IPS-18c (cell line): ENCODE results near the gene CREB1.

Source experiments
- H3K4me3 ChIP-seq: 2 replicates; pipeline ENCODE4 v1.7.0; 2013; ENCODE audit warnings: low read depth, mild to moderate bottlenecking, low read length, moderate library complexity; ENCODE audit not compliant: insufficient read depth
- H3K9me3 ChIP-seq: one replicate; pipeline ENCODE4 v1.6.1; 2013; ENCODE audit warnings: mild to moderate bottlenecking, low read length, moderate library complexity; ENCODE audit not compliant: control insufficient read depth, insufficient read depth

CREB1 gene

DNA sequence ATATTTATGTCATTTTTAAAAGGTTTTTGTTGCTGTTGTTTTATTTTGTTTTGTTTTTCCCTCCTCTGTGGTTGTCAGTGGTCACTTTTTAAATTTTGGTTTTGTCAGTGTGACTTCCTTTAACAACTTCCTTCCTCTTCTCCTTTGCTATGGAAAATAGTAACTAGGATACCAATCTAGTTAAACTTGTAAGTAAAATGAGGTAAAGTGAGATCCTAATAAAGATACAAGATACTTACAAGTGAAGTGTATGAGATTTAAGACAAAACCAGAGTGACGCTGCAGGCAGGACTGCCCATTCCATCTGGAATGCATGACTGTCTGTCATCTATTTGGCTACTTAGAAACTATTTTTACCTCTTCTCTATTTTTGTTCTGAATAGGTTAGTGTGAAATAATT lies 30.6 kb upstream of the CREB1 start:
- no peak overlapping the region for H3K4me3 ChIP-seq

DNA sequence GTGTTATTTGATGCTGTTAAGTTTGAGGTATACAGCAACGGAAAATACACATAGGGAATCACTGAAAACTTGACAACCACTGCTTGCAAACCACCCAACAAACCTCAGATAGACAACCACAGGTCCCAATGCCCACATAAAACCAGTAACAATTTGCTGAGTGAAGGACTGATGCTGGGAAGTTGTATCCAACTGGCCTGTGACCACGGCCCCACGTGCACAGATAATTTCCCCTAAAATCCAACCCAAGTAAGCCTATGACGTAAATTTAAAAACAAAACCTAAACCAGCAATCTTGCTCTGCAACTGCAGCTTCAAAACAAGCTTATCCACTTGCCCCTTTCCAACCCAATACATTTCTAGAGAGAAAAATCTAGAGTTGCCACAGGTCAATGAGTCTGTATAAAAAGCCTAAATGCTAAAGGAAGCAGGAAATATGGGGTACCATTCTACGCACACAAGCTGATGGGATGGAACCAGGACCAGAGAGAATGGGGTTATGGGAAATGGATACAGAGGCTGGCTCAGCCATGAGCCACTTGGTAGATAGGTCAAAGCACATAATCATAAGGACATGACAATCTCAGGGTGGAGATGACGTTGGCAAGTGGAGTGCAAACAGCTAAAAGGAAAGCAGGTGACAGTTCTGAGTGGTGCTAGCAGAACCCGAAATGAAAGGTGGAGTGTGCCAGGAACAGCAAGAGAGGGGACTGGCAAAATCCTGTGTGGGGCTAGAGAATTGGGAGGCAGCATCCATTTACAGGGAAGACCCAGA lies 27.8 kb upstream of the CREB1 start:
- no peaks in the 10 kb centered on the region for H3K9me3 ChIP-seq

More for the DNA sequence above, 30.6 kb upstream of the CREB1 start:
- H3K9me3 ChIP-seq, result no peaks in the 10 kb centered on the region

GRCh38 chr2:207502577-207503198 lies 27.1 kb upstream of the CREB1 start:
- no peaks in the 10 kb centered on the region for H3K9me3 ChIP-seq
- H3K4me3 ChIP-seq, result no peak overlapping the region

More for the DNA sequence above, 27.8 kb upstream of the CREB1 start:
- H3K4me3 ChIP-seq, result no peak overlapping the region

- H3K4me3 ChIP-seq, result no peak overlapping the region
- no peaks in the 10 kb centered on the region for H3K9me3 ChIP-seq
These were observed 26.5 kb upstream of the CREB1 start for GRCh38 chr2:207503234-207503633.

DNA sequence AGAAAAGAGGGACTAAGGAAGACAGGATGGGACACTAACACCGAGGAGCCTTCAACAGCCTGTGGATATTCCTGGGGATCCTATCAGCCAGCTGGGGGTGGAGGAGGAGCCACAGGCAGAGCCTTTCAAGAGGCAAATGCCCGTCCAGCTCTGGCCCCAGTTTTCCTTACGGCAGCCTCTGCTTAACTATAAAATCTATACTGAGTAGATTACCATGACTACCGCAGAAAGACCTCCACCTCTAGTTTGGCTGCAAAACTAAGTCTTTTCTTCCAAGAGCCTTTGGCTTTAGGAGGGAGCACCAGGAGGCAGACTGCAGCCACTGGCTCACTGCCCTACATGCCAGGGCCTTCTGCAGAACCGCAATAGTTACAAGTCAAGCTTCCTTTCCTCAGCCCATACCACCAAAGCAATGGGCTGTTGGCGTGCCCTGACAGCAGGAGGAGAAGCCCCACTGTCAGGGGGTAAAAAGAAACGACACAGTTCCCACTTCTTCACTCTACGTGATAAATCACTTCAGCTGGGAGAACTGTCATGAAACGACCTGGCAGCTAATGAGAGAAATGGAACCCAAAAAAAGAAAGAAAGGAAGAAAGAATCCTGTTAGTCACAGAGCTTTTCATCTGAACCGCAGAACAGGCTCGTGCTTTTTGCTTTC lies 25.1 kb upstream of the CREB1 start:
- Histone ChIP-seq H3K9me3 (no peaks in the 10 kb centered on the region), H3K4me3 (no peak overlapping the region; the same call in 1 of the 2 replicates)

DNA sequence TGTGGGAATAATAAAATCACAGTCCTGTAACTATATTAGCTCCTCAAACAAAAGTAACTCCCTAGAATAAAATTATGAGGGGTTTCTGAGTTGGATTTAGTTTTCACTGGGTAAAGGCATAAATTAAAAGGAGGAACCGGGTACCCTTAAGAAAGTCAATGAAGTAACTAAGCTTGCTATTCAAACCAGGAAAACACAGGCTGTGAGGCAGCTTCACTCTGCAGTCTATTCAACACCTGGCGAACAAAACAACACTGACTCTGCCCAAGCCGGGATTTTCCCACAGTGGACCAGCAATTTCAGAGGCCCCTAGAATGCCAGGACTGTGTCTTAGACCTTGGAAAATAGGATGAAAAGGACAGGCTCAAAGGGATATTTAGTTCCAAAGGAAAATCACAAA lies 24.6 kb upstream of the CREB1 start:
- Histone ChIP-seq H3K9me3 (no peaks in the 10 kb centered on the region), H3K4me3 (no peak overlapping the region)

DNA sequence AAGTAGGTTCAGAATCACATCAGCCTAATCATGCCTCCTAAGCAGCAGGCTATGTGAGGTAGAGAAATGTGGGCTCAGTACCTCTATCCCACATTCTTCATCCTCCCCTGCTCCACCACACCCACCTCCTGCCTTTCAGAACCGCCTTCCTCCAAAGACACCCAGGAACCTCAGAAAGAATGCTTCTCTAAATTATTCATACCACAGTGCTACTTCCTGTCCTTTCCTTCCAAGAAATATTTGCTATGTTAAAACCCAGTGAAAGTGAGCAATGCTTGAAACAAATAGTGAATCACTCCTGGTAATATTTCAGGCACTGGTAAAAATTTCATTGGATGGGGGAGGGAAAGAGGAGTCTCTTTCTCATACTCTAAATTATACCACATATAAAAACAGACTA lies 24.0 kb upstream of the CREB1 start:
- Histone ChIP-seq H3K9me3 (no peaks in the 10 kb centered on the region), H3K4me3 (no peak overlapping the region)

DNA sequence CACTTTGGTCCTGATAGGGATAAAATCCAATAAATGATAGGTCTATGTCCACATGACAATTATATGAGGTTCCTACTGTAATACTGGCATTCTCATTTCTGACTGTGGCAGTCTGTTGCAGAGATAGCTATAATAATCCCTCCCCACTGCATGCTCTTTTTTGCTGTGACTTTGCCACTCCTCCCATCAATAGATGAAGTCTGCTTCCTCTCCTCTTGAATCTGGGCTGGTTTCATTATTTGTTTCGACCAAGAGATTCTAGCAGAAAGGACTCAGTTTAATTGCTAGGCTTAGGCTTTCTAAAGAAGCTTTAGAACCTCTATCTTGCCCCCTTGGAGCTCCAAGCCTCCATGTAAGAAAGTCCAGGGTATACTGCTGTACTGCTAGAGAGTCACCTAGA lies 23.3 kb upstream of the CREB1 start:
- Histone ChIP-seq H3K9me3 (no peaks in the 10 kb centered on the region), H3K4me3 (no peak overlapping the region)

DNA sequence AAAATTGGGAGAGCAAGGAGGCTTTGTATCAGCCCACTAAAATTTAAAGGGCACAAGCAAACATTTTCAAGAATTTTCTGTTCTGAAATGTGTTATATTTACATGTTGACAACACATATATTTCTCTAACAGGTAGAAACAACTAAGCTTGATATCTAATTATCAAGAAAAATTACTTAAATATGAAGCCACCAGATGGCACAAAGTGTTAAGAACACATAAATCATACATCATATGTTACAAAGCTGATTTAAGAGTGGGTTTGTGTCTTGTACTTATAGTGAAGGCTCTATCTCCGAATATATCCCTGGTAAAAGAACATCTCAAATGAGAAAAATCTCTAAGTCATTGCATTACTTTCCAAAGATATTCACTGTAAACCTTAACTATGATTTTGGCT lies 19.6 kb upstream of the CREB1 start:
- no peak overlapping the region for H3K4me3 ChIP-seq
- no peaks in the 10 kb centered on the region for H3K9me3 ChIP-seq

DNA sequence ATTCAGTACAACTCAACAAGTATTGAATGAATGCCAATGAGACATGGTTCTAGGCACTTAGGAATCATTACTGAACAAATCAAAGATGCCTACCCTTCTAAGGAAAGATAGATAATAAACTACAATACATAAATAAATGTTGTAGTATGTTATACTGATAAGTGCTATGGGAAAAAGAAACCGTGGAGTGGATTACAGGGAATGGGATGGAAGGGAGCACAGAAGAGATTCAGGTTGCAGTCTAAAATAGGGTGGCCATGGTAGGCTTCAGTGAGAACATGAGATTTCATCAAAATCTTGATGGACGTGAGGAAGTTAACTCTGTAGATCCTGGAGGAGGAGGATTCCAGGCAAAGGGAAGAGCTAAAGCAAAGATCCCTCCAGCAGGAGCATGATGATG lies 17.9 kb upstream of the CREB1 start:
- H3K9me3 ChIP-seq, result no peaks in the 10 kb centered on the region
- H3K4me3 ChIP-seq, result no peak overlapping the region

- H3K9me3 ChIP-seq, result no peaks in the 10 kb centered on the region
These were observed 17.4 kb upstream of the CREB1 start for GRCh38 chr2:207512356-207512755.

GRCh38 chr2:207513551-207514257 lies 16.1 kb upstream of the CREB1 start:
- Histone ChIP-seq H3K4me3 (no peak overlapping the region), H3K9me3 (no peaks in the 10 kb centered on the region)

More at GRCh38 chr2:207512356-207512755, 17.4 kb upstream of the CREB1 start:
- no peak overlapping the region for H3K4me3 ChIP-seq

- no peaks in the 10 kb centered on the region for H3K9me3 ChIP-seq
- no peak overlapping the region for H3K4me3 ChIP-seq
These were observed 15.3 kb upstream of the CREB1 start for GRCh38 chr2:207514451-207514850.

- Histone ChIP-seq H3K4me3 (no peak overlapping the region), H3K9me3 (no peaks in the 10 kb centered on the region)
These were observed 14.1 kb upstream of the CREB1 start for GRCh38 chr2:207515671-207516070.

GRCh38 chr2:207516206-207516605 lies 13.6 kb upstream of the CREB1 start:
- H3K4me3 ChIP-seq, result no peak overlapping the region
- H3K9me3 ChIP-seq, result no peaks in the 10 kb centered on the region

GRCh38 chr2:207523005-207523404 lies 6.8 kb upstream of the CREB1 start:
- no peak overlapping the region for H3K4me3 ChIP-seq
- no peaks in the 10 kb centered on the region for H3K9me3 ChIP-seq

DNA sequence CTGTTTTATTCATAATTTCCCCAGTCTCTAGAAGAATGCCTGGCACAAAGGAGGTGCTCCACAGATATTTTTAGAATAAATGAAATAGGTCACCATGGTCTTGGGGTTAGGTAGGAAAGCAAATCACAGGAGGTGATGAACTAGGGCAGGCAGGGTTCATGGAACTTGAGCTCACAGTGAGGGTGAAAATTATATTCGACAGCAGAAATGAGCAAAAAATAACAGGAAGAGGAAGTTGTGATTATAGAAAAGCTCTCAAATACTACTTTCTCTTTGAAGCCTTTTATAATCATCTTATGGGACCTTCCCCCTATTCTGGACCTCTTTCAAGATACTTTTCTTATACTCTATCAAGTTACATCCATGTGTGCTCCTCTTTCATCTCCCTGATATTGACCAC lies 4.5 kb upstream of the CREB1 start:
- Histone ChIP-seq H3K9me3 (no peaks in the 10 kb centered on the region), H3K4me3 (no peak overlapping the region)

GRCh38 chr2:207528980-207529329 lies 807 bp upstream of the CREB1 start:
- H3K9me3 ChIP-seq, result no peaks in the 10 kb centered on the region

More at GRCh38 chr2:207528980-207529329, 807 bp upstream of the CREB1 start:
- peak overlapping the region; percentile 75 for H3K4me3 ChIP-seq
